Trophoblast cell (in vitro differentiated cells and primary cell): ENCODE results near the gene KBTBD4.

ENCODE experiments used
- DNase-seq, 2 donors: peaks; one replicate each; pipeline ENCODE4 v3.0.0-alpha.2; 2016
- H2AFZ ChIP-seq: 2 replicates; pipeline ENCODE4 v1.6.1; 2013; ENCODE audit warnings: low read length, moderate library complexity, mild to moderate bottlenecking; ENCODE audit not compliant: insufficient read depth, poor library complexity
- H2AK5ac ChIP-seq: 2 replicates; pipeline ENCODE4 v1.6.1; 2013; ENCODE audit warnings: mild to moderate bottlenecking, low read length
- H2BK120ac ChIP-seq: 2 replicates; pipeline ENCODE4 v1.6.1; 2013; ENCODE audit warnings: low read length, mild to moderate bottlenecking, moderate library complexity; ENCODE audit not compliant: insufficient read depth, poor library complexity
- H2BK12ac ChIP-seq: 2 replicates; pipeline ENCODE4 v1.6.1; 2013; ENCODE audit warnings: mild to moderate bottlenecking, low read length, moderate library complexity
- H2BK5ac ChIP-seq: 2 replicates; pipeline ENCODE4 v1.6.1; 2013; ENCODE audit warnings: low read length, low read depth, moderate library complexity, mild to moderate bottlenecking; ENCODE audit not compliant: poor library complexity
- H3K14ac ChIP-seq: 2 replicates; pipeline ENCODE4 v1.6.1; 2013; ENCODE audit warnings: mild to moderate bottlenecking, low read length
- H3K18ac ChIP-seq: 2 replicates; pipeline ENCODE4 v1.6.1; 2013; ENCODE audit warnings: mild to moderate bottlenecking, low read length
- H3K23ac ChIP-seq: 2 replicates; pipeline ENCODE4 v1.6.1; 2013; ENCODE audit warnings: low read length
- H3K27ac ChIP-seq: 2 replicates; pipeline ENCODE4 v1.5.1; 2013; ENCODE audit warnings: low read depth, mild to moderate bottlenecking, inconsistent platforms, low read length, moderate library complexity
- H3K27me3 ChIP-seq: 2 replicates; pipeline ENCODE4 v1.6.1; 2013; ENCODE audit warnings: inconsistent platforms, mild to moderate bottlenecking, low read length, moderate library complexity; ENCODE audit not compliant: insufficient read depth
- H3K36me3 ChIP-seq, 2 experiments: 1 replicate in 1 of 2; 2 replicates in 1 of 2; pipeline ENCODE4 v1.6.1; 2013; ENCODE audit warnings: low read length in 2 of 2, mild to moderate bottlenecking in 2 of 2, moderate library complexity in 1 of 2; ENCODE audit not compliant: insufficient read depth in 2 of 2, control insufficient read depth in 1 of 2
- H3K4ac ChIP-seq: 2 replicates; pipeline ENCODE4 v1.6.1; 2013; ENCODE audit warnings: low read depth, mild to moderate bottlenecking, low read length, moderate library complexity
- H3K4me1 ChIP-seq, 2 experiments: 1 replicate in 1 of 2; 2 replicates in 1 of 2; pipeline ENCODE4 v1.6.1; 2013; ENCODE audit warnings: low read length in 2 of 2, mild to moderate bottlenecking in 2 of 2, moderate library complexity in 1 of 2; ENCODE audit not compliant: insufficient read depth in 2 of 2, control insufficient read depth in 1 of 2
- H3K4me2 ChIP-seq: 2 replicates; pipeline ENCODE4 v1.6.1; 2013; ENCODE audit warnings: inconsistent platforms, mild to moderate bottlenecking, low read length, moderate library complexity
- H3K4me3 ChIP-seq: 2 replicates; pipeline ENCODE4 v1.5.1; 2013; ENCODE audit warnings: mild to moderate bottlenecking, low read depth, low read length, inconsistent platforms
- H3K79me1 ChIP-seq: one replicate; pipeline ENCODE4 v1.6.1; 2013; ENCODE audit warnings: low read length
- H3K79me2 ChIP-seq: 2 replicates; pipeline ENCODE4 v1.6.1; 2013; ENCODE audit warnings: low read length, mild to moderate bottlenecking; ENCODE audit not compliant: control insufficient read depth, insufficient read depth, poor library complexity
- H3K9ac ChIP-seq: 2 replicates; pipeline ENCODE4 v1.6.1; 2013; ENCODE audit warnings: mild to moderate bottlenecking, low read length
- H3K9me3 ChIP-seq: 2 replicates; pipeline ENCODE4 v1.6.1; 2013; ENCODE audit warnings: low read depth, mild to moderate bottlenecking, control low read depth, inconsistent platforms, low read length; ENCODE audit not compliant: insufficient read depth
- H4K12ac ChIP-seq: 2 replicates; pipeline ENCODE4 v1.6.1; 2013; ENCODE audit warnings: low read depth, mild to moderate bottlenecking, low read length, moderate library complexity
- H4K8ac ChIP-seq: 2 replicates; pipeline ENCODE4 v1.6.1; 2013; ENCODE audit warnings: low read depth, mild to moderate bottlenecking, low read length, moderate library complexity
- H4K91ac ChIP-seq: one replicate; pipeline ENCODE4 v1.6.1; 2013; ENCODE audit warnings: low read depth, mild to moderate bottlenecking, low read length, moderate library complexity
- WGBS: extraction: QIAGEN DNeasy Blood & Tissue Kit; methylation state at CpG from one replicate; pipeline ENCODE4 v1.1.7; 2013; ENCODE audit warnings: missing lambda C conversion rate; ENCODE audit not compliant: insufficient read length, insufficient coverage; ENCODE audit errors: extremely low coverage; 5-methylcytosine and 5-hydroxymethylcytosine counted together

KBTBD4 gene

GRCh38 chr11:47538741-47539565 is 39.8 kb downstream of the KBTBD4 start:
- peaks cover 1 to 3% of the 10 kb centered on the region in 2 experiments for H3K36me3 ChIP-seq
- H3K9me3 ChIP-seq = no peaks in the 10 kb centered on the region
- no peak overlapping the region for H4K91ac ChIP-seq
- H3K23ac ChIP-seq = no peak overlapping the region
- no peak overlapping the region for H2AK5ac ChIP-seq
- no peak for DNase-seq
- no peak overlapping the region for H3K18ac ChIP-seq
- peaks cover 24% of the 10 kb centered on the region for H3K79me2 ChIP-seq
- H3K4me2 ChIP-seq = no peak overlapping the region
- H3K4me1 ChIP-seq = no peaks in the 10 kb centered on the region
- H3K14ac ChIP-seq = no peak overlapping the region
- no peak overlapping the region for H2BK12ac ChIP-seq
- H3K79me1 ChIP-seq = no peaks in the 10 kb centered on the region
- H4K12ac ChIP-seq = no peak overlapping the region
- H3K27ac ChIP-seq = no peak overlapping the region
- H2BK5ac ChIP-seq = no peak overlapping the region
- H3K4me3 ChIP-seq = no peak overlapping the region
- no peaks in the 10 kb centered on the region for H3K27me3 ChIP-seq
- H3K4ac ChIP-seq = peak overlapping the region; percentile 96
- H2BK120ac ChIP-seq = no peak overlapping the region
- H4K8ac ChIP-seq = no peak overlapping the region
- no CpG with 5 or more reads among the region's 10 CpGs for WGBS
- H3K9ac ChIP-seq = no peak overlapping the region
- H2AFZ ChIP-seq = no peak overlapping the region

- Histone ChIP-seq H3K23ac (no peak overlapping the region), H4K8ac (no peak overlapping the region), H4K91ac (no peak overlapping the region), H3K18ac (no peak overlapping the region), H3K9me3 (no peaks in the 10 kb centered on the region), H3K4ac (peak overlapping the region; percentile 62), H3K14ac (no peak overlapping the region), H2BK5ac (no peak overlapping the region), H3K27me3 (no peaks in the 10 kb centered on the region), H4K12ac (no peak overlapping the region), H3K9ac (no peak overlapping the region), H3K27ac (no peak overlapping the region), H2BK12ac (no peak overlapping the region), H3K4me3 (no peak overlapping the region), H3K36me3 (peaks cover 1 to 3% of the 10 kb centered on the region in 2 experiments), H2AFZ (no peak overlapping the region), H3K79me1 (no peaks in the 10 kb centered on the region), H3K4me1 (no peaks in the 10 kb centered on the region), H2BK120ac (no peak overlapping the region), H2AK5ac (no peak overlapping the region), H3K4me2 (no peak overlapping the region), H3K79me2 (peaks cover 19% of the 10 kb centered on the region)
- WGBS = no CpG with 5 or more reads among the region's 3 CpGs
- DNase-seq = no peak
Measured at GRCh38 chr11:47536915-47537314, 41.9 kb downstream of the KBTBD4 start.

- Histone ChIP-seq H4K8ac (no peak overlapping the region), H3K18ac (no peak overlapping the region), H3K14ac (no peak overlapping the region), H3K36me3 (peaks cover 1 to 3% of the 10 kb centered on the region in 2 experiments), H2AK5ac (no peak overlapping the region), H3K27ac (no peak overlapping the region), H3K4me2 (no peak overlapping the region), H3K9me3 (no peaks in the 10 kb centered on the region), H3K23ac (no peak overlapping the region), H3K9ac (no peak overlapping the region), H2BK12ac (no peak overlapping the region), H3K4me1 (no peaks in the 10 kb centered on the region), H3K4ac (peak overlapping the region; percentile 27), H3K79me1 (no peaks in the 10 kb centered on the region), H3K4me3 (no peak overlapping the region), H2BK5ac (no peak overlapping the region), H3K79me2 (peaks cover 21% of the 10 kb centered on the region), H2BK120ac (no peak overlapping the region), H4K91ac (no peak overlapping the region), H2AFZ (no peak overlapping the region), H3K27me3 (no peaks in the 10 kb centered on the region), H4K12ac (no peak overlapping the region)
- no peak for DNase-seq
- WGBS = no CpG with 5 or more reads among the region's 4 CpGs
Measured at GRCh38 chr11:47534704-47535251, 44.0 kb downstream of the KBTBD4 start.

GRCh38 chr11:47533690-47534151 is 45.0 kb downstream of the KBTBD4 start:
- Histone ChIP-seq H2BK5ac (no peak overlapping the region), H4K91ac (no peak overlapping the region), H3K27ac (no peak overlapping the region), H3K79me2 (peaks cover 19% of the 10 kb centered on the region), H4K12ac (no peak overlapping the region), H3K79me1 (no peaks in the 10 kb centered on the region), H2AK5ac (no peak overlapping the region), H3K9ac (no peak overlapping the region), H3K27me3 (no peaks in the 10 kb centered on the region), H3K4me3 (no peak overlapping the region), H3K9me3 (no peaks in the 10 kb centered on the region), H4K8ac (no peak overlapping the region), H3K4me2 (no peak overlapping the region), H3K36me3 (peaks cover 1 to 3% of the 10 kb centered on the region in 2 experiments), H2AFZ (no peak overlapping the region), H3K14ac (no peak overlapping the region), H3K18ac (no peak overlapping the region), H2BK12ac (no peak overlapping the region), H3K4ac (peak overlapping the region; percentile 83), H3K23ac (no peak overlapping the region), H2BK120ac (no peak overlapping the region), H3K4me1 (no peaks in the 10 kb centered on the region)
- no CpG with 5 or more reads among the region's 2 CpGs for WGBS
- no peak for DNase-seq
